ENCODE measurements around the gene PODXL2.
A peak's percentile ranks its signal among the peaks of the same experiment; 100 is the strongest.
"Not testable (repeated sequence)": the region's sequence is repeated elsewhere in the genome, so short reads cannot be mapped to it uniquely, and the experiment has no call there.

Gene PODXL2

GRCh38 chr3:127692501-127693335 lies 63.7 kb downstream of the PODXL2 start:
- DNase-seq, result no peak

GRCh38 chr3:127693336-127693843 lies 64.4 kb downstream of the PODXL2 start:
- no peak for DNase-seq

- peak; percentile 12 for DNase-seq
Observed at GRCh38 chr3:127694467-127695215, 65.7 kb downstream of the PODXL2 start.

GRCh38 chr3:127697551-127698240 lies 68.7 kb downstream of the PODXL2 start:
- no peak for DNase-seq

- no peak for DNase-seq
Observed at GRCh38 chr3:127698286-127698685, 69.3 kb downstream of the PODXL2 start.

GRCh38 chr3:127698691-127699415 lies 69.9 kb downstream of the PODXL2 start:
- no peak for DNase-seq

- no peak for DNase-seq
Observed at GRCh38 chr3:127699416-127700300, 70.7 kb downstream of the PODXL2 start.

- no peak for DNase-seq
Observed at GRCh38 chr3:127700406-127700805, 71.4 kb downstream of the PODXL2 start.

- DNase-seq, result no peak
Observed at GRCh38 chr3:127701280-127701911, 72.4 kb downstream of the PODXL2 start.

GRCh38 chr3:127702151-127702578 lies 73.2 kb downstream of the PODXL2 start:
- no peak for DNase-seq

GRCh38 chr3:127704840-127705239 lies 75.9 kb downstream of the PODXL2 start:
- not testable (repeated sequence) for DNase-seq

GRCh38 chr3:127706312-127706711 lies 77.3 kb downstream of the PODXL2 start:
- no peak for DNase-seq

- no peak for DNase-seq
Observed at GRCh38 chr3:127706785-127707351, 77.9 kb downstream of the PODXL2 start.

- DNase-seq, result no peak
Observed at GRCh38 chr3:127707851-127708411, 78.9 kb downstream of the PODXL2 start.

- DNase-seq, result no peak
Observed at GRCh38 chr3:127708837-127709236, 79.9 kb downstream of the PODXL2 start.

GRCh38 chr3:127709320-127710060 lies 80.5 kb downstream of the PODXL2 start:
- no peak for DNase-seq

- no peak for DNase-seq
Observed at GRCh38 chr3:127710155-127710941, 81.4 kb downstream of the PODXL2 start.

- no peak for DNase-seq
Observed at GRCh38 chr3:127711021-127711695, 82.2 kb downstream of the PODXL2 start.

Measured in kidney glomerular epithelial cell (primary cell).